Thyroid gland (tissue), 4 donors: ENCODE results near the gene SPTSSA. TPM values are rescaled to one million over a fixed set of nuclear protein-coding genes. Genes with fewer than 3 reads are reported as not detected.
A peak's percentile ranks its signal among the peaks of the same experiment; 100 is the strongest.

Experiments
- DNase-seq, 2 donors: peaks; one replicate each; pipeline ENCODE4 v3.0.0-alpha.2; 2019
- H3K27ac ChIP-seq, 3 donors: fragments of 200-600 bp; sonication (generic); 1 replicate in 2 of 3; 2 replicates in 1 of 3; pipeline ENCODE4 v1.5.1; 2016 to 2019; ENCODE audit warnings: mild to moderate bottlenecking in 1 of 3, moderate library complexity in 1 of 3
- H3K27me3 ChIP-seq: fragments of 200-600 bp; sonication (generic); one replicate; pipeline ENCODE4 v1.5.1; 2019
- H3K36me3 ChIP-seq, 2 donors: fragments of 200-600 bp; sonication (generic); one replicate each; pipeline ENCODE4 v1.5.1; 2016 to 2019
- H3K4me1 ChIP-seq, 2 donors: fragments of 200-600 bp; sonication (generic); one replicate each; pipeline ENCODE4 v1.5.1; 2017 to 2019
- H3K4me3 ChIP-seq, 3 donors: fragments of 200-600 bp; sonication (generic); replicated peaks in 1 of 3; 1 replicate in 2 of 3; 2 replicates in 1 of 3; pipeline ENCODE4 v1.5.1; 2016; ENCODE audit warnings: mild to moderate bottlenecking in 1 of 3
- H3K9me3 ChIP-seq: fragments of 200-600 bp; sonication (generic); one replicate; pipeline ENCODE4 v1.5.1; 2017
- CTCF ChIP-seq, 6 experiments: fragments of 200-600 bp in 3 of 6; fragments of 450-650 bp in 3 of 6; sonication (generic) in 3 of 6; IDR thresholded peaks; one replicate each; pipeline ENCODE4 v1.5.1; 2016 to 2019; ENCODE audit warnings: antibody characterized with exemption in 6 of 6, mild to moderate bottlenecking in 2 of 6, inconsistent platforms in 1 of 6, moderate library complexity in 1 of 6
- POLR2A ChIP-seq, 2 donors: fragments of 450-650 bp; IDR thresholded peaks; one replicate each; pipeline ENCODE4 v1.6.1; 2017; ENCODE audit warnings: antibody characterized with exemption in 2 of 2, mild to moderate bottlenecking in 2 of 2, moderate library complexity in 1 of 2
- whole genome bisulfite sequencing, 2 donors: methylation state at CpG; one replicate each; pipeline ENCODE4 v1.1.5; 2017; 5-methylcytosine and 5-hydroxymethylcytosine counted together
- intact Hi-C: fragments of 100-400 bp; cut with DNase I; formaldehyde crosslinking; loops from one replicate; pipeline ENCODE4 v1.15.1; 2023
- total RNA-seq, 4 donors: library from RNA; depleted of rRNA; stranded (reverse); fragments of >200 nt; gene quantifications; one replicate each; pipeline ENCODE4 v1.2.3, GENCODE V29; 2016

Gene SPTSSA
- total RNA-seq, 4 donors from 2014 or later, result 25.9 to 30.6 (median 28.5) TPM

- no peaks in the 10 kb centered on the region for H3K27me3 ChIP-seq
- H3K9me3 ChIP-seq, result no peaks in the 10 kb centered on the region
- 89 to 93% methylated on average over 2 of the region's 2 CpGs for WGBS, 2 donors
- TF ChIP-seq POLR2A (IDR thresholded peaks at IDR 0.05) (no peak), CTCF (IDR thresholded peaks at IDR 0.05) (no peak)
- intact Hi-C loops, result no loop called here
- no peak overlapping the region for H3K27ac ChIP-seq
- DNase-seq, result no peak
- no peak overlapping the region for H3K4me3 ChIP-seq
- peaks cover 0 to 8% of the 10 kb centered on the region in 2 donors for H3K4me1 ChIP-seq
- H3K36me3 ChIP-seq, result no peaks in the 10 kb centered on the region
Observed at GRCh38 chr14:34502001-34502400, 40.0 kb upstream of the SPTSSA start.

GRCh38 chr14:34501004-34501580 lies 39.1 kb upstream of the SPTSSA start:
- no peaks in the 10 kb centered on the region for H3K9me3 ChIP-seq
- WGBS, 2 donors, result 72 to 93% methylated on average over 5 of the region's 5 CpGs
- H3K4me1 ChIP-seq, result peaks cover 0 to 15% of the 10 kb centered on the region in 2 donors
- TF ChIP-seq POLR2A (IDR thresholded peaks at IDR 0.05) (no peak), CTCF (IDR thresholded peaks at IDR 0.05) (no peak)
- no peak overlapping the region for H3K4me3 ChIP-seq
- no peak for DNase-seq
- H3K36me3 ChIP-seq, result no peaks in the 10 kb centered on the region
- H3K27me3 ChIP-seq, result no peaks in the 10 kb centered on the region
- intact Hi-C loops, result no loop called here
- H3K27ac ChIP-seq, result no peak overlapping the region

GRCh38 chr14:34498684-34499412 lies 36.8 kb upstream of the SPTSSA start:
- H3K36me3 ChIP-seq, result no peaks in the 10 kb centered on the region
- no peak overlapping the region for H3K27ac ChIP-seq
- peak in 4 of 6 experiments; percentile 28 to 61 (median 53) for TF ChIP-seq CTCF (IDR thresholded peaks at IDR 0.05)
- TF ChIP-seq POLR2A (IDR thresholded peaks at IDR 0.05), result no peak
- no peaks in the 10 kb centered on the region for H3K9me3 ChIP-seq
- no peaks in the 10 kb centered on the region for H3K27me3 ChIP-seq
- intact Hi-C loops, result no loop called here
- H3K4me1 ChIP-seq, result peaks cover 0 to 15% of the 10 kb centered on the region in 2 donors
- peak in 1 of 2 donors; percentile 21 for DNase-seq
- no peak overlapping the region for H3K4me3 ChIP-seq
- 87 to 92% methylated on average over 6 of the region's 6 CpGs for WGBS, 2 donors

GRCh38 chr14:34496679-34497513 lies 34.9 kb upstream of the SPTSSA start:
- WGBS, 2 donors, result 54 to 64% methylated on average over 14 of the region's 14 CpGs
- Histone ChIP-seq H3K4me1 (peaks cover 0 to 15% of the 10 kb centered on the region in 2 donors), H3K27me3 (no peaks in the 10 kb centered on the region), H3K36me3 (no peaks in the 10 kb centered on the region), H3K9me3 (no peaks in the 10 kb centered on the region), H3K4me3 (no peak overlapping the region), H3K27ac (peak overlapping the region in 2 of 3 donors; percentile 52 to 54)
- intact Hi-C loops, result no loop called here
- TF ChIP-seq POLR2A (IDR thresholded peaks at IDR 0.05), result no peak
- no peak for TF ChIP-seq CTCF (IDR thresholded peaks at IDR 0.05)
- DNase-seq, result peak; percentile 17 to 22
